HepG2 (cell line): ENCODE results near the gene HS6ST1. TPM values are rescaled to one million over a fixed set of nuclear protein-coding genes. Genes with fewer than 3 reads are reported as not detected.

Experiments used
- AGO1 ChIP-seq: fragments of 200-400 bp; formaldehyde crosslinking; IDR thresholded peaks from 2 replicates; pipeline ENCODE4 v1.6.1; 2017; ENCODE audit warnings: mild to moderate bottlenecking, low read depth, low read length, moderate library complexity; ENCODE audit not compliant: poor library complexity, severe bottlenecking
- ARID2 ChIP-seq: sonication (generic); formaldehyde crosslinking; IDR thresholded peaks from 2 replicates; pipeline ENCODE4 v1.8.1; 2022; ENCODE audit warnings: mild to moderate bottlenecking, missing genetic modification reagents, borderline replicate concordance
- ASH2L ChIP-seq: fragments of 300-600, 200-600 bp; sonication (generic); IDR thresholded peaks from 2 replicates; pipeline ENCODE4 v1.7.0; 2017; ENCODE audit warnings: low read depth, mild to moderate bottlenecking, moderate library complexity, mixed read lengths, low read length; ENCODE audit not compliant: insufficient read length
- FOSL2 ChIP-seq: sonication (generic); formaldehyde crosslinking; IDR thresholded peaks from 2 replicates; pipeline ENCODE4 v1.4.0; 2020; ENCODE audit warnings: missing genetic modification reagents
- GABPA ChIP-seq, 2 experiments: IDR thresholded peaks; 2 replicates each; pipeline ENCODE4 v1.6.1; 2011 to 2016; ENCODE audit warnings: low read depth in 2 of 2, low read length in 1 of 2, missing biosample characterization in 1 of 2, missing genetic modification characterization in 1 of 2
- GZF1 ChIP-seq: sonication (generic); formaldehyde crosslinking; IDR thresholded peaks from 2 replicates; pipeline ENCODE4 v1.5.1; 2020; ENCODE audit warnings: mild to moderate bottlenecking, missing genetic modification reagents
- HBP1 ChIP-seq: IDR thresholded peaks from 2 replicates; pipeline ENCODE4 v1.6.1; 2016; ENCODE audit warnings: low read depth, control low read depth
- MAF1 ChIP-seq: sonication (generic); formaldehyde crosslinking; IDR thresholded peaks from 2 replicates; pipeline ENCODE4 v1.5.0; 2020; ENCODE audit warnings: missing genetic modification reagents, borderline replicate concordance
- MAFK ChIP-seq, 2 experiments: IDR thresholded peaks in 1 of 2; conservative IDR thresholded peaks in 1 of 2; 2 replicates each; pipeline ENCODE4 v1.6.1; 2011; ENCODE audit warnings: improper control_type of control experiment in 2 of 2, low read length in 2 of 2
- PAXIP1 ChIP-seq: sonication (generic); formaldehyde crosslinking; conservative IDR thresholded peaks from 2 replicates; pipeline ENCODE4 v1.4.0; 2020; ENCODE audit warnings: mild to moderate bottlenecking, missing genetic modification reagents, moderate library complexity
- THAP7 ChIP-seq: sonication (generic); formaldehyde crosslinking; IDR thresholded peaks from 2 replicates; pipeline ENCODE4 v1.8.1; 2023; ENCODE audit warnings: mild to moderate bottlenecking, missing genetic modification reagents
- TIGD3 ChIP-seq: sonication (generic); formaldehyde crosslinking; IDR thresholded peaks from 2 replicates; pipeline ENCODE4 v1.5.1; 2020; ENCODE audit warnings: mild to moderate bottlenecking, missing genetic modification reagents, borderline replicate concordance
- ZBTB38 ChIP-seq: sonication (generic); formaldehyde crosslinking; IDR thresholded peaks from 2 replicates; pipeline ENCODE4 v1.5.1; 2020; ENCODE audit warnings: mild to moderate bottlenecking, missing genetic modification reagents
- ZNF263 ChIP-seq: sonication (generic); formaldehyde crosslinking; IDR thresholded peaks from 2 replicates; pipeline ENCODE4 v1.4.0; 2020; ENCODE audit warnings: missing genetic modification reagents
- ZNF274 ChIP-seq: sonication (generic); formaldehyde crosslinking; IDR thresholded peaks from 2 replicates; pipeline ENCODE4 v1.5.1; 2020; ENCODE audit warnings: mild to moderate bottlenecking, missing genetic modification reagents
- ZNF441 ChIP-seq: sonication (generic); formaldehyde crosslinking; IDR thresholded peaks from 2 replicates; pipeline ENCODE4 v1.7.0; 2021; ENCODE audit warnings: missing genetic modification reagents, borderline replicate concordance
- ZNF503 ChIP-seq: sonication (generic); formaldehyde crosslinking; IDR thresholded peaks from 2 replicates; pipeline ENCODE4 v1.4.0; 2020; ENCODE audit warnings: missing genetic modification reagents
- ZSCAN21 ChIP-seq: sonication (generic); formaldehyde crosslinking; IDR thresholded peaks from 2 replicates; pipeline ENCODE4 v1.8.0; 2022; ENCODE audit warnings: mild to moderate bottlenecking, missing genetic modification reagents, moderate library complexity, borderline replicate concordance
- polyA plus RNA-seq, 8 experiments: library from polyadenylated mRNA; depleted of rRNA in 3 of 8; stranded (reverse) in 7 of 8; unstranded in 1 of 8; fragments of >200 nt; fragmentation: Illumina TruSeq in 4 of 8; extraction: Trizol in 4 of 8; gene quantifications; 2 replicates each; pipeline versions ENCODE4 v1.2.1 to v1.2.3, GENCODE V29; 2011 to 2016; ENCODE audit warnings: low read depth in 4 of 8, missing spikeins in 1 of 8, mixed read lengths in 1 of 8; ENCODE audit not compliant: insufficient read depth in 1 of 8
- total RNA-seq, 5 experiments: library from RNA; depleted of rRNA; stranded (reverse); fragments of >200 nt; fragmentation: Illumina TruSeq; extraction: Trizol; gene quantifications; 2 replicates each; pipeline ENCODE4 v1.2.3, GENCODE V29; 2016; ENCODE audit warnings: low read depth in 1 of 5

The HS6ST1 gene
- total and polyA plus RNA-seq, 2 of the 13 experiments (the other 11 are each of a cell fraction or from before 2014, with no cell fraction given), result 34.5 to 84.6 TPM

- TF ChIP-seq GZF1 (CRISPR knock-in tag), result peak; percentile 33; the same call in 1 of the 2 replicates
- TF ChIP-seq ZSCAN21 (CRISPR knock-in tag), result peak; percentile 57; the same call in 1 of the 2 replicates
- 0 out of 2 replicates have a peak, but pooled peaks have one; percentile 50 for TF ChIP-seq HBP1
- no peak for TF ChIP-seq GABPA (IDR thresholded peaks at IDR 0.05; ENCODE audit: low read depth, low read length)
- TF ChIP-seq GABPA (CRISPR knock-in tag; IDR thresholded peaks at IDR 0.05; ENCODE audit: low read depth), result no peak
- TF ChIP-seq ASH2L, result peak; percentile 41
- peak; percentile 57 for TF ChIP-seq PAXIP1 (CRISPR knock-in tag)
- peak; percentile 82; the same call in 1 of the 2 replicates for TF ChIP-seq ZNF274 (CRISPR knock-in tag)
- TF ChIP-seq ZNF441 (CRISPR knock-in tag), result no peak
- peak; percentile 83; the same call in 1 of the 2 replicates for TF ChIP-seq TIGD3 (CRISPR knock-in tag)
- TF ChIP-seq ARID2, result peak; percentile 64; the same call in 1 of the 2 replicates
- no peak for TF ChIP-seq FOSL2 (CRISPR knock-in tag)
- TF ChIP-seq ZBTB38 (CRISPR knock-in tag), result no peak
- 0 out of 2 replicates have a peak, but pooled peaks have one; percentile 9 for TF ChIP-seq ZNF263 (CRISPR knock-in tag)
- peak; percentile 27 for TF ChIP-seq AGO1
- no peak for TF ChIP-seq MAFK (conservative IDR thresholded peaks at IDR 0.05 in 1 of 2, IDR thresholded peaks at IDR 0.05 in 1 of 2; ENCODE audit: low read length in 2 of 2)
- no peak for TF ChIP-seq MAF1
- TF ChIP-seq ZNF503 (CRISPR knock-in tag), result 0 out of 2 replicates have a peak, but pooled peaks have one; percentile 26
- no peak for TF ChIP-seq THAP7 (CRISPR knock-in tag)
Measured at GRCh38 chr2:128317181-128317898, 1.3 kb downstream of the HS6ST1 start (continued).
